Measurements from ENCODE around the gene PCID2.

The PCID2 gene

GRCh38 chr13:113161433-113161832 lies 47.0 kb downstream of the PCID2 start:
- no peak overlapping the region for H3K4me3 ChIP-seq (ENCODE audit: control insufficient read depth, low read depth, low read length)
- DNase-seq (ENCODE audit: low read depth): no peak
- TF ChIP-seq, protein P1, sequence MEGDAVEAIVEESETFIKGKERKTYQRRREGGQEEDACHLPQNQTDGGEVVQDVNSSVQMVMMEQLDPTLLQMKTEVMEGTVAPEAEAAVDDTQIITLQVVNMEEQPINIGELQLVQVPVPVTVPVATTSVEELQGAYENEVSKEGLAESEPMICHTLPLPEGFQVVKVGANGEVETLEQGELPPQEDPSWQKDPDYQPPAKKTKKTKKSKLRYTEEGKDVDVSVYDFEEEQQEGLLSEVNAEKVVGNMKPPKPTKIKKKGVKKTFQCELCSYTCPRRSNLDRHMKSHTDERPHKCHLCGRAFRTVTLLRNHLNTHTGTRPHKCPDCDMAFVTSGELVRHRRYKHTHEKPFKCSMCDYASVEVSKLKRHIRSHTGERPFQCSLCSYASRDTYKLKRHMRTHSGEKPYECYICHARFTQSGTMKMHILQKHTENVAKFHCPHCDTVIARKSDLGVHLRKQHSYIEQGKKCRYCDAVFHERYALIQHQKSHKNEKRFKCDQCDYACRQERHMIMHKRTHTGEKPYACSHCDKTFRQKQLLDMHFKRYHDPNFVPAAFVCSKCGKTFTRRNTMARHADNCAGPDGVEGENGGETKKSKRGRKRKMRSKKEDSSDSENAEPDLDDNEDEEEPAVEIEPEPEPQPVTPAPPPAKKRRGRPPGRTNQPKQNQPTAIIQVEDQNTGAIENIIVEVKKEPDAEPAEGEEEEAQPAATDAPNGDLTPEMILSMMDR (IDR thresholded peaks at IDR 0.05; ENCODE audit: control insufficient read depth, insufficient read depth, low read depth, low read length, missing control alignments): no peak

DNA sequence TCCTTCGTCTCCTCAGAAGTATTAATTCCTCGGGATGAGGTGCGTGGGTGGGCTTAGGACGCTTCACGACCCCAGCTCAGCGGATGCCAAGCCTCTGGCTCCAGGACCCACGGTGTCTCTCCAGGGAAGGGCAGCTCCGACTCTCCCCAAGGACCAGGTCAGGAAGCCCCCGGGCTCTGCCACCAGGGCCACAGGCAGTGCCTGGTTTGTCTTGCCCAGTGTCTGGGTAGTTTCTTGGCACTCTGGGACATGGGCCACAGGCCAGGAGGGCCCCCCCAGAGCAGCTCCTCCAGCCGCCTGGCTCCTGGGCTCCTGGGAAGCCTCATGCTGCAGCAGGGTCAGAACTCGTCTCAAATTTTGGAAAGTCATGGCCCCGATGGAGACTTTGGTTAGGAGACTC lies 47.5 kb downstream of the PCID2 start:
- TF ChIP-seq, protein P1 (IDR thresholded peaks at IDR 0.05; ENCODE audit: control insufficient read depth, insufficient read depth, low read depth, low read length, missing control alignments): no peak
- no peak for DNase-seq (ENCODE audit: low read depth)
- no peak overlapping the region for H3K4me3 ChIP-seq (ENCODE audit: control insufficient read depth, low read depth, low read length)

- H3K4me3 ChIP-seq (ENCODE audit: control insufficient read depth, low read depth, low read length): no peak overlapping the region
- TF ChIP-seq, protein P1 (IDR thresholded peaks at IDR 0.05; ENCODE audit: control insufficient read depth, insufficient read depth, low read depth, low read length, missing control alignments): no peak
- DNase-seq (ENCODE audit: low read depth): no peak
These were observed 48.8 kb downstream of the PCID2 start for GRCh38 chr13:113159701-113160100.

GRCh38 chr13:113158946-113159345 lies 49.5 kb downstream of the PCID2 start:
- DNase-seq (ENCODE audit: low read depth): no peak
- no peak overlapping the region for H3K4me3 ChIP-seq (ENCODE audit: control insufficient read depth, low read depth, low read length)
- TF ChIP-seq, protein P1 (IDR thresholded peaks at IDR 0.05; ENCODE audit: control insufficient read depth, insufficient read depth, low read depth, low read length, missing control alignments): no peak

DNA sequence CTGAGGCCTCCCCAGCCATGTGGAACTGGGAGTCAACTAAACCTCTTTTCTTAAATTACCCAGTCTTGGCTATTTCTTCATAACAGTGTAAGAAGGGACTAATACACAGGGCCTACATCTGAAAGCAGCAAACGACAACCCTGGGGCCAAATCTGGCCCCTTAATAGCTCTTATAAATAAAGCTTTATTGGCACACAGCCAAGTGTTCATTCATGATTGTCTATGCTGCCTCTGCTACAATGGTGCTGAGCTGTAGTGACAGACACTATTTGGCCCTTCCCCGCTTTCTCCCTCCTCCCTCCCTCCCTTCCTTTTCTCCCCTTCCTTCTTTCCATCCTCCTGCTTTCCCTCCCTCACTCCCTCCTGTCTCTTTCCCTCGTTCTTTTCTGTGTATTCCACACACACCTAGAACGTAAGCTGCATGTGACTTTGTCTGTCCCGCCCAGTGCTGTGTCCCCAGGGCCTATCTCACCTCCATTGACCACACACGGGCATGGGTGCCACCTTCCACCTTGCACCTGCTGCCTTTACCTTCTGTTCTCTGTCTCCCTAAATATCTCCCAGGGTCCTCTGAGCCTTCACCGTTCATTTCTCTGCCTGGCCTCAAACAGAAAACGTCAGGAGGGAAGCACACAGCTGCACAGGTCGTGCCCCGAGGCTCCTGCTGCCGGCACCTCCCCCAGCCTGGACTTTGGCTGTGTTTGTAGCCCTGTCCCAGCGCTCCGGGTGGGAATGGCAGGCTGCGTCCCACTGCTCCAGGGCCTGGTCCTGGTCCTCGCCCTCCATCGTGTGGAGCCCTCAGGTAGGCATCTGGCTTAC lies 50.3 kb downstream of the PCID2 start, which contains the start of gene PROZ:
Gene PROZ (plus strand): TSS at position 720 of the 819 bp plus-strand sequence. CDS start 13 bp downstream, at position 733.
- H3K4me3 ChIP-seq (ENCODE audit: control insufficient read depth, low read depth, low read length): no peak within 1 kb of the TSS
- DNase-seq (ENCODE audit: low read depth): no peak
- TF ChIP-seq, protein P1 (IDR thresholded peaks at IDR 0.05; ENCODE audit: control insufficient read depth, insufficient read depth, low read depth, low read length, missing control alignments): no peak

DNA sequence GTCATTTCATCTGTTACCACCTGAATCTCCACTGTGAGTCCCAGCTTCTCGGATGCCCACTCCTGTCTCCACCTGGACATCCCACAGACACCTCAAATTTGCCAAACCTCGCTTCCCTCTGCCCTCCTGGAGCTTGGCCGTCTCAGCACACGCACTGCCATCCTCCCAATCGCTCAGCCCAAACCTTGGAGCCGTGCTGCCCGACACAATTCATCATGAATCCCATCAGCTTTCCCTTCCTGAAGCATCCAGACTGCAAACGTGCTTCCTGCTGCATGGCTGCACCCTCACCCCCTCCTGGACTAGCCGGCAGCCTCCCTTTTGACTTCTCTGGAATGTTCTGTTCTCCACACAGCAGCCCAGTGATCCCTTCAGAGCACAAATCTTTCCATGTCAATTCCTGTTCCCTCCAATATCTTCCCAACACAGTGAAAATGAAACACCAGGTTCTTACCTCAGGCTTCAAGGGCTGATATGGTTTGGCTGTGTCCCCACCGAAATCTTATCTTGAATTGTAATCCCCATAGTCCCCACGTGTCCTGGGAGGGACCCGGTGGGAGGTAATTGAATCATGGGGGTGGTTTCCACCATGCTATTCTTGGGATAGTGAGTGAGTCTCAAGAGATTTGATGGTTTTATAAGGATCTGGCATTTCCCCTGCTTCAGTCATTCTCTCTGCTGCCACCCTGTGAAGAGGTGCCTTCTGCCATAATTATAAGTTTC lies 51.1 kb downstream of the PCID2 start:
- TF ChIP-seq, protein P1 (IDR thresholded peaks at IDR 0.05; ENCODE audit: control insufficient read depth, insufficient read depth, low read depth, low read length, missing control alignments): no peak
- no peak for DNase-seq (ENCODE audit: low read depth)
- H3K4me3 ChIP-seq (ENCODE audit: control insufficient read depth, low read depth, low read length): no peak overlapping the region
